ENCODE data around the gene PTS.

PTS gene

DNA sequence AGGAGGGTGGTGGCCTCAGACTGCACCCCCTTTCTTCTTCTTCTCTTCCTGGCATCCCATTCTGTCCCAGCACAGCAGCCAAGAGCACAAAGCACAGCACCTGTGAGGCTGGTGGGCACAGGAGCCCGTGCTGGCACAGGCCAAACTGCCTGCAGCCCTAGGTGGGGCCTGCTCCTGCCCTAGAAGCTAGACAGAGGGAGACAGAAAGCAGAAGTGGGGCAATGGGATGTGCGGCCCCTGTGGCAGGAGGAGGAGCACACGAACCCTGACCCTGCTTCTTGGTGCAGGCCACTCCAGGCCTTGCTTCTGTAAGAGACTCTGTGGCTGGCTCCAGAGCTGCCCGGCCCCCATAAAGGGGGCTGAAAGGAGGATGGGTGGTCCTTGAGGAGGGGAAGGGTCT, 3.9 kb upstream of the PTS start:
- DNase-seq = no peak

- DNase-seq = no peak
Measured at GRCh38 chr11:112223121-112223520, 3.1 kb upstream of the PTS start.

- no peak for DNase-seq
Measured at GRCh38 chr11:112223754-112224532, 2.3 kb upstream of the PTS start.

GRCh38 chr11:112225753-112226061, 521 bp upstream of the PTS start:
- no peak for DNase-seq

- no peak for DNase-seq
Measured at GRCh38 chr11:112226831-112227401, 688 bp downstream of the PTS start.

DNA sequence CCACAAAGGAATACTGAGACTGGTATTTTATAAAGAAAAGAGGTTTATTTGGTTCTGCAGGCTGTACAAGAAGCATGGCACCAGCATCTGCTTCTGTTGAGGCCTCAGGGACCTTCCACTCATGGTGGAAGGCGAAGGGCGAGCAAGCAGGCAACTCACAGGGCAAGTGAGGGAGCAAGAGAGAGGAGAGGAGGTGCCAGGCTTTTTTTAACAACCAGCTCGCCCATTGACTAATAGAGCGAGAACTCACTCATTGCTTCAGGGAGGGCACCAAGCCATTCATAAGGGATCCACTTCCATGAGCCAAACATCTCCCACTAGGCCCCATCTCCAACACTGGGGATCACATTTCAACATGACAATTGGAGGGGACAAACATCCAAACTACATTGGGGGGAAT, 1.2 kb downstream of the PTS start:
- no peak for DNase-seq

DNA sequence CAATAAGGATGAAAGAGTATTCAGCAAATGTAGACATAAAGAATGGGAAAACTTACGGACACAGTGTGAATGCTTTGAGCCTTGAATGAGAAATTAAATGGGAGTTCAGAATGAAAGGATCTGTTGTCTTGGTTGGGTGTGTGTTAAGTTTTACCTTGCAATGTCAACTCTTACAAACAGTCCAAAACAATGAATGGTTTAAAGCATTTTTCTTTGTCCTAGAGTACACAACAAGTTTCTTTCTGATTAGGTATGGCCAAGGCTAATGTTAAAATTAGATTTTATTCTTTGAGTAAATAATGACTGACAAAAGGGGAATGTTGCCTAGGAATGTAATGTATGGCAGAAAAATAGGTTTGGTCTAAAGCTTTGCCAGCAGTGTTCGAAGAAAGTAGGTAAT, 2.5 kb downstream of the PTS start:
- no peak for DNase-seq

DNA sequence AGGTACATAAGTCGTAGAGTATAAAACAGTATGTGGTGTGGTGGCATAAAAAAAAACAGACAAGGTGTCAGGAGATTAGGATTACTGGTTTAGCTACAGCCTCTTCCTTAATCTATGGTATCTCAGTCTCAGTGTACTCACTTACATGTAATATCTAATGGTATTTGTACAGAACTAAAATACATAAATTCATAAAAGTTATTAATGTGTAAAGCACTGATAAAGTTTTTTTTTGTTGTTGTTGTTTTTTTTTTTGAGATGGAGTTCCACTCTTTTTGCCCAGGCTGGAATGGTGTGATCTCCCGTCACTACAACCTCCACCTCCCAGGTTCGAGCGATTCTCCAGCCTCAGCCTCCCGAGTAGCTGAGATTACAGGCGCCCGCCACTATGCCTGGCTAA, 2.9 kb downstream of the PTS start:
- DNase-seq = no peak

GRCh38 chr11:112229746-112230433, 3.7 kb downstream of the PTS start:
- no peak for DNase-seq

GRCh38 chr11:112231952-112232351, 5.7 kb downstream of the PTS start:
- DNase-seq = no peak

DNA sequence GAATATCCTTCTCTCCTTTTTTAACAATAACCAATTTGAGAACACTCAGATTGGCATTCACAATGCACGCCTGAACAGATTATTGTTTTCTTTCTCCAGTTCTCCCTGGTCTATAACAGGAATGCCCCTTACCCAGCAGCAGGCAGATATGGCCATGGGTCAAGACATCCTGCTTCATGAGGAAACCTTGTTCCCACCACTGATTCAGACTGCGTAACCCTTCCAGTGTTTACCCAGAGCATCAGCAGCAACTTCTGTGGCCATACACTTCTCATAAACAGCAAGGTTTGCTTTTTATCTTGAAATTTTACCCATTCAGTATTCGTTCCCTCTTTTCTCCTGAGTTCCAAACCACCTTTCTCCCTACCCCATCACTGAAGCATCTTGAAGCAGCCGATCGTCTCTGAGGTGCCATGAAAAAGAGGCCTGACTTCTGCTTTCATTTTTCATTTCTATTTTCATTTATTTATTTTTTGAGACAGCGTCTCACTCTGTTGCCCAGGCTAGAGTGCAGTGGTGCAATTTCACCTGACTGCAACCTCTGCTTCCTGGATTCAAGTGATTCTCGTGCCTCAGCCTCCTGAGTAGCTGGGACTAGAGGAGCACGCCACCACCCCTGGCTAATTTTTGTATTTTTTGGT, 9.6 kb downstream of the PTS start:
- DNase-seq = no peak

DNA sequence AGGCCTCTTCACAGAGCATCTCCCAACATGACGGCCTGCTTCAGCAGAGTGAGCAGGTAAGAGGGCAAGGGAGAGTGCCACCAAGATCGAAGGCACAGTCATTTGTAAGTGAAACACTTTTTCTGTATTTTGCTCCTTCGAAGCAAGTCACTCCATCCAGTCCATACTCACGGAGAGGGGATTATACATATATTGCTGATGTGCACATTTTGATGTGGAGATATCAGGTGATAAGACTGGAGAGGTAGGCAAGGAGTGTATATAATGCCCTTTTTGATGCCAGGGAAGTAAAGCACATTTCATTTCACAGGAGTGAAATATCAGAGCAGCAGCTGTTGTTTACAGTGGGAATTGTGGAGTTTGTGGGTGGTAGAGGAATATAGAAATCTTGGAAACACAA, 11.2 kb downstream of the PTS start:
- DNase-seq = no peak

- DNase-seq = no peak
Measured at GRCh38 chr11:112238041-112238440, 11.8 kb downstream of the PTS start.

DNA sequence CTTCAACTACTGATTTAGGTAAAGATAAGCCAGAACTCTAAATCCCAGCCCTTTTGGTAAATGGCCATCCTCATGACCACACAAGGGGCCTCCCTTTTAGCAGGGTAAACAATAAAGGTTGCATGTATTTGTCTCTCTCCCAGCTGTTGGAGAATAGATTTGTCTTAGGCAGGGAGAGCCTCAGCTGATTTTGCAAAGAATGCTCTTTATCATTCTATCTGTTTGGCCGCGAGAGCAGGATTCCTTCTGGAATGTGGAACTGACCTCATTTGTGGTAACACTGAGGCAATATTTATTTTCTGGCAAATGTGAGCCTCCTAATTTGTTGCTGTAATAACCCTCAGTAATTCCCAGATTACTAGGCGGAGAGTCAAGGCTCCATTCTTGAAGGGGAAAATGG, 15.3 kb downstream of the PTS start:
- no peak for DNase-seq

DNA sequence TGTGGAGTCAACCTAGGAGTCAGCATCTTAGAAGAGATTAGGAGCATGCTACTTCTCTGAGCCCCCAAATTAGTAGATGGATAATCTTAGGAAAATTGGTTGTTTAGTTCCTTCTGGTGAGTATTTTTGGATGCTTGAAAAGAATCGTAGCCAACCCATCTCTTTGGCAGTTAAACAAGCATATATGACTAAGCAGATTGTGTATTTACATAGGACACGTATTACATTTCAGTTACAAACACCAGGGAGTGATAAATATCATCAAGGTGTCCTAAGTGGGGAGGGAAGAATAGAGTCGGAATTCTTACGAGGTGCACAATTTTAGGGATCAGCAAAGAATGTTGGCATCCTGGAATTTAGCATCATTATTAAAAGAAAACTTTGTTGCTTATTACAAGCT, 21.0 kb downstream of the PTS start:
- no peak for DNase-seq

- no peak for DNase-seq
Measured at GRCh38 chr11:112248201-112248600, 22.0 kb downstream of the PTS start.

DNA sequence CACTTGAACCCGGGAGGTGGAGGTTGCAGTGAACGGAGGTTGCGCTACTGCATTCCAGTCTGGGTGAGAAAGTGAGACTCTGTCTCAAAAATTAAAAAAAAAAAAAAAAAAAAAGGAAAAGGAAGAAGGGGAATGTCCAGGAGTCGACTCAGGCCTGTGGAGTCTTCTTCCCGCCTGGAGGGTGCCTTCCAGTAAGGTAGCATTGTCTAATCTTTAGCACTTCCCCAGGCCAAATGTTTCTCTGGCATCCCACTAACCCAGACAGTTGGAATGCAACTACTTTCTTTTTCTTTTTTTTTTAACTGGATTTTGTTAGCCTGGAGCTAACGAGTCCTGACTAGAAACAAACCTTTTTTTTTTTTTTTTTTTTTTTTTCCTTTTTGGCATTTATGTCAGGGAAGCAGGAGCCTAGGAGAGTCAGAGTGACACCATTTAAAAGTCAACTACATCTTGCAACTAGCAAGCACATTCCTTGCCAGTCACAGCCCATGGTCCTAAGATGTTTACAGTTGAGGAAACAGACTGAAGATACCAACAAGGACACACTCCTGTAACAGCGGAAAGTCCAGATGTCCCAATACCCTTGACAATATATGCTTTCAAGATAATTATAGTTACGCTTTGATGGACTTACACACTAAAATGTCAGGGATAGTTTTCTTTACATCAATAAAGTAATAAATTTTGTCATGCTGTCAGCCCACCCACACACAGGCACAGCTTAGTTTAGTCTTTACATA, 23.8 kb downstream of the PTS start:
- DNase-seq = no peak

DNA sequence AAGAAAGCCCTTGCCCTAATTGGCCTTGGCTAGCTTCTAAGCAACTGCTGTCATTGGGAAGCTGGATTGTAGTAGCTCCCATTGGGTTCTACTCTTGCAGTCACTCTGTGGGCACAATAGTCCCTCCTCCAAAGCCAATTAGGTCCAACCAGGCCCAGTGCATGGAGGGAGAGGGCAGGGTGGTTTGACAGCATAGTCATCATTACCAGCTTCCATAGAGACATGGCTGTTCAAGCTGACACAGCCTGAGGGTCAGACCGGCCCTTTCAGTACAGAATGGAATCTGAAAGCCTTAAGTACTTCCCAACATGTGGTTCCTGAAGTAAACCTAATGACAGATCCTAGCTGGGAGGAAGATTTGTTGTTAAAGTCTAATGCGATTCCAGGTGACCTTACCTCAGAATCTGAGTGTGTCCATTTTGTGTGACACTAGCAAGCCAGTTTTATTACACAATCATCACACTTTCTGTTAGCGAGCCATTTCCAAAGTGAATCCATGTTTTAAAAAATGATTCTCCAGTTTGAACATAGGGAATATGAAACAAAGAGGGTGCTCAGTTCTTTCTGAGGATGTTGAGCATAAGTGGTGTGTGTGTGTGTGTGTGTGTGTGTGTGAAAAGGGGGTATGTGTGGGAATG, 27.5 kb downstream of the PTS start:
- no peak for DNase-seq

GRCh38 chr11:112255067-112255720, 29.0 kb downstream of the PTS start:
- DNase-seq = no peak

GRCh38 chr11:112260490-112260889, 34.3 kb downstream of the PTS start, which contains the start of gene PLET1:
Gene PLET1 (minus strand): TSS chr11:112260860. CDS start chr11:112260589, 271 bp downstream.
- DNase-seq = no peak

DNA sequence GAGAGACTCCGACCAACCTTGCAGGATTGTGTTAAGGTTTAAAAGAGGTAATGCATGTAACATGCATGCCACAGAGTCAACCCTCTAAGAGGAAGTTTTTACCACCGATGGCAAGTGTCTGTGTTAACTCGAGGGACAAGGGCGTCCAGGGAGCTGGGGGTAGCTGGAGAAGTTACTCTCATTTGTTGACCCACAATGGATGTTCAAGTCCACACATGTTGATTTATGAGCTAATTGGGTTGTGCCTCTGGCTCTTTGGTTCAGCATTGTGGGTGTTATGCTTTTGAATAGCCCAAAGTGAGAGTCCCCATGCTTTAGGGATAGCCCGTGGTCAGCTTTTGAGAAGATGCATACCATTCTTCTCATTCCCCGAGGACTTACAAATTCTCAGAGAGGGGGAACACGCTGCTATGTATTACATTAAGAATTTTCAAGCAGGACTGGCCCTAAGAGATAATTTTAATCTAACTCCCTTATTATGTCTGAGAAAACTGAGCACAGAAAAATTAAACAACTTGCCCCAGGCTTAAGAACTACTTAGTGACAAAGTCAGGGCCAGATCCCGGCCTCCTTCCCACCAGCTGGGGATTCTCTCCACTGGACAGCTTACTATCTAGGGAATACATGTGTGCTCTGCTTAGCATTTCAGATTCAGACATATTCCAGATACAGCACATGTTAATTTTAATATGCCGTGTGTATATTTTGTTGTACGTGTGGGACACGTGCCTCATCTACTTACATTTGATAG, 39.6 kb downstream of the PTS start:
- DNase-seq = no peak
